OCI-LY7 (cell line): ENCODE results near the gene MARF1. TPM values are rescaled to one million over a fixed set of nuclear protein-coding genes. Genes with fewer than 3 reads are reported as not detected.

Experiments
- BruUV-seq: library from RNA; stranded (reverse); fragments of 400-500 nt; replicated peaks from 2 replicates; lab custom pipeline; 2021; lab: Mats Ljungman, UMichigan
- CTCF ChIA-PET: fragments of 300-600 bp; sonication (Branson Sonifier 250); formaldehyde crosslinking; loops from one replicate; lab custom pipeline; 2022; ENCODE audit warnings: antibody characterized with exemption; ENCODE audit not compliant: unreplicated experiment; lab: Charles Lee
- POLR2A ChIA-PET: fragments of 300-600 bp; sonication (Branson Sonifier 250); formaldehyde crosslinking; loops from one replicate; lab custom pipeline; 2022; ENCODE audit warnings: antibody characterized with exemption; lab: Charles Lee
- DNase-seq: peaks from one replicate; pipeline ENCODE4 v3.0.0-alpha.2; 2015; ENCODE audit warnings: low spot score
- H2AFZ ChIP-seq: fragments of 200-600 bp; sonication (generic), shearing (Covaris generic); 2 replicates; pipeline ENCODE4 v1.6.1; 2014; ENCODE audit warnings: mild to moderate bottlenecking, antibody characterized with exemption, low read length, moderate library complexity
- H3K27ac ChIP-seq: fragments of 200-600 bp; sonication (generic); 2 replicates; pipeline ENCODE4 v1.5.1; 2014; ENCODE audit warnings: mixed run types, low read depth, mild to moderate bottlenecking, moderate library complexity, low read length, inconsistent platforms; ENCODE audit not compliant: poor library complexity, severe bottlenecking
- H3K36me3 ChIP-seq: fragments of 200-600 bp; sonication (generic); 2 replicates; pipeline ENCODE4 v1.6.1; 2014; ENCODE audit warnings: mild to moderate bottlenecking, antibody characterized with exemption, low read length, moderate library complexity, mixed read lengths; ENCODE audit not compliant: insufficient read depth
- H3K4me1 ChIP-seq: fragments of 200-600 bp; sonication (generic); 2 replicates; pipeline ENCODE4 v1.5.1; 2014; ENCODE audit warnings: mild to moderate bottlenecking, low read length; ENCODE audit not compliant: insufficient read depth, poor library complexity, severe bottlenecking
- H3K4me2 ChIP-seq: fragments of 200-600 bp; sonication (generic); 2 replicates; pipeline ENCODE4 v1.6.1; 2014; ENCODE audit warnings: mild to moderate bottlenecking, low read length
- H3K4me3 ChIP-seq: fragments of 200-600 bp; sonication (generic); 2 replicates; pipeline ENCODE4 v1.5.1; 2014; ENCODE audit warnings: mild to moderate bottlenecking, low read depth, low read length; ENCODE audit not compliant: poor library complexity, severe bottlenecking
- H3K79me2 ChIP-seq: fragments of 200-600 bp; sonication (generic); 2 replicates; pipeline ENCODE4 v1.6.1; 2016; ENCODE audit warnings: low read depth, mild to moderate bottlenecking, low read length, moderate library complexity, mixed read lengths; ENCODE audit not compliant: insufficient read depth
- H3K9me2 ChIP-seq: fragments of 200-600 bp; sonication (generic); 2 replicates; pipeline ENCODE4 v1.6.1; 2016; ENCODE audit warnings: mild to moderate bottlenecking, low read length, mixed read lengths; ENCODE audit not compliant: insufficient read depth
- H3K9me3 ChIP-seq: fragments of 200-600 bp; sonication (generic); 2 replicates; pipeline ENCODE4 v1.6.1; 2014; ENCODE audit warnings: mild to moderate bottlenecking, mixed run types, low read length, mixed read lengths
- H4K20me1 ChIP-seq: fragments of 200-600 bp; sonication (generic); 2 replicates; pipeline ENCODE4 v1.6.1; 2014; ENCODE audit warnings: mild to moderate bottlenecking, antibody characterized with exemption, low read length, moderate library complexity, mixed read lengths; ENCODE audit not compliant: insufficient read depth
- EZH2phosphoT487 ChIP-seq: fragments of 200-600 bp; sonication (generic); IDR thresholded peaks from 2 replicates; pipeline ENCODE4 v1.6.1; 2018; ENCODE audit warnings: low read depth, borderline replicate concordance, mild to moderate bottlenecking, mixed run types, antibody characterized with exemption, low read length, moderate library complexity, mixed read lengths
- intact Hi-C: fragments of 100-400 bp; cut with micrococcal nuclease; formaldehyde crosslinking; loops from one replicate; pipeline ENCODE4 v1.10.0; 2022; ENCODE audit not compliant: unreplicated experiment
- total RNA-seq, 2 experiments: library from RNA; depleted of rRNA in 1 of 2; stranded (reverse); fragments of >200 nt in 1 of 2; shearing (Covaris generic) in 1 of 2; gene quantifications; 2 replicates each; pipeline ENCODE4 v1.2.3, GENCODE V29; 2014 to 2022
- TF ChIP-seq, protein P1 (sequence below): fragments of 200-600 bp; sonication (generic); conservative IDR thresholded peaks from 2 replicates; pipeline ENCODE4 v1.5.1; 2014; ENCODE audit warnings: mild to moderate bottlenecking, antibody characterized with exemption, low read length, moderate library complexity, mixed read lengths

The MARF1 gene
- total RNA-seq, 2 experiments from 2014 or later, result 20.6 to 71.1 TPM

DNA sequence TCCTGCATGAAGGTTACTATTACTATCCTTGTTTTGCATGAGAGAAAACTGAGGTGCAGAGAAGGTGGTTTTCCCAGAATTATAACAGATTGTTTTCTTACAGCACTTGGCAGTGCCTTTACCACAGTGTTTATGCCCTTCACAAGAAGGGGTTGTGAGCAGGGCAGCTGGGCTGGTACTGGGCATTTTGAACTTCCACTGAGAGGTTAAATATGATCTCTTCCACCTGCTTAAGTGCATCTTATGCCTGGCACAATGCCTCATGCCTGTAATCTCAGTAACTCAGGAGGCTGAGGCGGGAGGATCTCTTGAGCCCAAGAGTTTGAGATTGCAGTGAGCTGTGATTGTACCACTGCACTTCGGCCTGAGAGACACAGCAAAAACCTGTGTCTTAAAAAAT is 43.3 kb upstream of the MARF1 start:
- TF ChIP-seq, protein P1, sequence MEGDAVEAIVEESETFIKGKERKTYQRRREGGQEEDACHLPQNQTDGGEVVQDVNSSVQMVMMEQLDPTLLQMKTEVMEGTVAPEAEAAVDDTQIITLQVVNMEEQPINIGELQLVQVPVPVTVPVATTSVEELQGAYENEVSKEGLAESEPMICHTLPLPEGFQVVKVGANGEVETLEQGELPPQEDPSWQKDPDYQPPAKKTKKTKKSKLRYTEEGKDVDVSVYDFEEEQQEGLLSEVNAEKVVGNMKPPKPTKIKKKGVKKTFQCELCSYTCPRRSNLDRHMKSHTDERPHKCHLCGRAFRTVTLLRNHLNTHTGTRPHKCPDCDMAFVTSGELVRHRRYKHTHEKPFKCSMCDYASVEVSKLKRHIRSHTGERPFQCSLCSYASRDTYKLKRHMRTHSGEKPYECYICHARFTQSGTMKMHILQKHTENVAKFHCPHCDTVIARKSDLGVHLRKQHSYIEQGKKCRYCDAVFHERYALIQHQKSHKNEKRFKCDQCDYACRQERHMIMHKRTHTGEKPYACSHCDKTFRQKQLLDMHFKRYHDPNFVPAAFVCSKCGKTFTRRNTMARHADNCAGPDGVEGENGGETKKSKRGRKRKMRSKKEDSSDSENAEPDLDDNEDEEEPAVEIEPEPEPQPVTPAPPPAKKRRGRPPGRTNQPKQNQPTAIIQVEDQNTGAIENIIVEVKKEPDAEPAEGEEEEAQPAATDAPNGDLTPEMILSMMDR, result no peak
- no peak for TF ChIP-seq EZH2phosphoT487
- H3K4me1 ChIP-seq, result no peaks in the 10 kb centered on the region
- no peak overlapping the region for H3K4me3 ChIP-seq
- H3K36me3 ChIP-seq, result peaks cover 98% of the 10 kb centered on the region
- intact Hi-C loops, result no loop called here
- H3K4me2 ChIP-seq, result no peak overlapping the region
- no peaks in the 10 kb centered on the region for H3K9me3 ChIP-seq
- ChIA-PET CTCF (no interaction called here), POLR2A (no interaction called here)
- no peaks in the 10 kb centered on the region for H3K79me2 ChIP-seq
- no peak overlapping the region for H3K27ac ChIP-seq
- no peak for DNase-seq
- H4K20me1 ChIP-seq, result no peaks in the 10 kb centered on the region
- no peak overlapping the region for H2AFZ ChIP-seq
- no TSS peak for BruUV-seq
- no peaks in the 10 kb centered on the region for H3K9me2 ChIP-seq

DNA sequence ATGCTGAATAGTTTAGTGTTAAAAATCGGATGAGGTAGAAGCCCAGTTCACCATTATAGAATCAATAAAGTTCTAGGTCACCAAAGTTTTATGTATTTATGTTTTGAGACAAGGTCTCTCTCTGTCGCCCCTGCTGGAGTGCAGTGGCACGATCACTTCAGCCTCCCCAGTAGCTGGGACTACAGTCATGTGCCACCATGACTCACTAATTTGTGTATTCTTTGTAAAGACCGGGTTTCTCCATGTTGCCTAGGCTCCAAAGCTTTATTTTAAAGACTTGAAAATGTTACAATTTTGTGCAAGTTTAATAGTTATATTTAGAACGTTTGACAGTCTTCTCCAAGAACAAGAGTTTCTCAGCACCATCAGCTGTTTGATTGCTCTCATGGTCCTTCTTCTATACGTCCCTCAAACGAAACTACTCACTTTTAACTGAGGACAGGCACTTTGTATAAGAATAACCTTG is 39.2 kb upstream of the MARF1 start:
- Histone ChIP-seq H3K4me3 (no peak overlapping the region), H3K36me3 (peaks cover 95% of the 10 kb centered on the region), H3K79me2 (no peaks in the 10 kb centered on the region), H3K9me2 (no peaks in the 10 kb centered on the region), H3K9me3 (no peaks in the 10 kb centered on the region), H3K4me2 (no peak overlapping the region), H3K27ac (no peak overlapping the region), H3K4me1 (no peaks in the 10 kb centered on the region), H4K20me1 (no peaks in the 10 kb centered on the region), H2AFZ (no peak overlapping the region)
- ChIA-PET POLR2A (no interaction called here), CTCF (no interaction called here)
- peak; percentile 25 for DNase-seq
- TSS peak; percentile 29 for BruUV-seq
- no peak for TF ChIP-seq EZH2phosphoT487
- TF ChIP-seq, protein P1, result peak; percentile 72
- intact Hi-C loops, result no loop called here

DNA sequence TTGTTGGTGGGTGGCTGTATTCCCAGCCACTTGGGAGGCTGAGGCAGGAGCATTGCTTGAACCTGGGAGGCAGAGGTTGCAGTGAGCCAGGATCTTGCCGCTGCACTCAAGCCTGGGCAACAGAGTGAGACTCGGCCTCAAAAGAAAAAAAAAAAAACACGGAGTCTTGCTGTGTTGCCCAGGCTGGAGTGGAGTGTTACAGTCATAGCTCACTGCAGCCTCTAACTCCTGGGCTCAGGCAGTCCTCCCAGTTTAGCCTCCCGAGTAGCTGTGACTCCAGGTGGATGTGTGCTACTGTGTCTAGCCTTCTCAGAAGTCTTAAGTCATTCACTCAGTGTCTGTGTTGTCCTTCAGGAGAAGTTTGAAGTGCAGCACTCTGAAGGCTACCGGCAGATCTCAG is 34.5 kb upstream of the MARF1 start:
- no peak for TF ChIP-seq EZH2phosphoT487
- TF ChIP-seq, protein P1, result no peak
- Histone ChIP-seq H3K36me3 (peaks cover 92% of the 10 kb centered on the region), H3K27ac (no peak overlapping the region), H3K9me3 (no peaks in the 10 kb centered on the region), H3K79me2 (no peaks in the 10 kb centered on the region), H2AFZ (no peak overlapping the region), H3K4me3 (no peak overlapping the region), H3K9me2 (no peaks in the 10 kb centered on the region), H4K20me1 (no peaks in the 10 kb centered on the region), H3K4me2 (no peak overlapping the region), H3K4me1 (no peaks in the 10 kb centered on the region)
- ChIA-PET CTCF (no interaction called here), POLR2A (no interaction called here)
- DNase-seq, result no peak
- intact Hi-C loops, result no loop called here
- BruUV-seq, result no TSS peak
